OCI-LY3 (cell line): Measurements from ENCODE around the gene HPCAL1.

Experiments
- EZH2phosphoT487 ChIP-seq: fragments of 200-600 bp; shearing (Covaris generic); IDR thresholded peaks from 2 replicates; pipeline ENCODE4 v1.6.1; 2018; ENCODE audit warnings: antibody characterized with exemption, mixed run types, low read depth
- TF ChIP-seq, protein P1 (sequence below): fragments of 200-600, 300-600 bp; sonication (generic); IDR thresholded peaks from 2 replicates; pipeline ENCODE4 v1.5.1; 2014; ENCODE audit warnings: antibody characterized with exemption, low read length, low read depth

DNA sequence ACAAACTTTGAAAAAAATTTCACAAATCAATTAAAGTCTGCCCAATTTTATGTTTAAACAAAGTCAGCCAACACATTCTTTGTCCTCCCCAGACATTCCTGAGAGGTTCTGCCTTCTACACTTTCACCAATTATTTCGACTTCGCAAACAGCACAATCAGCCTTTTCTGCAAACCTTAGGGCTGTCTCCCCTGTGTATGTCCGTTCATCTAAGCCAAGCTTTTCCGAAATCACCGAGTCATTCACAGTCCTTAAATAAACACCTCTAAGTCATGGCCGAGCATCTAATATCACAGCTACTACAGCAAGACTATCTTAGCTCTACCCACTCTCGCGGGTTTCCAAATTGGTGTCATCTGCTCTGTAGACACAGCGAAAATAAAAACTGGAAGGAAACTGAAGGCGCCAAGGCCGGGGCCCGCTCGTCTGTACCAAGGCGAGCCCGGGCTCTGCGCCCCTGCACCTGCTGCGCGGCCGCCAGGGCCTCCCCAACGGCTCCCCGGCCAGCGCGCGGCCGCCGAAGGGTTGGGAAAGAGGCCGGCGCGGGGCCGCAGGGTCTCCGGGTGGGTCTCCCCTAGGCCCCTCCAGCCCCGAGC is 144.7 kb downstream of the HPCAL1 start:
- TF ChIP-seq, protein P1, sequence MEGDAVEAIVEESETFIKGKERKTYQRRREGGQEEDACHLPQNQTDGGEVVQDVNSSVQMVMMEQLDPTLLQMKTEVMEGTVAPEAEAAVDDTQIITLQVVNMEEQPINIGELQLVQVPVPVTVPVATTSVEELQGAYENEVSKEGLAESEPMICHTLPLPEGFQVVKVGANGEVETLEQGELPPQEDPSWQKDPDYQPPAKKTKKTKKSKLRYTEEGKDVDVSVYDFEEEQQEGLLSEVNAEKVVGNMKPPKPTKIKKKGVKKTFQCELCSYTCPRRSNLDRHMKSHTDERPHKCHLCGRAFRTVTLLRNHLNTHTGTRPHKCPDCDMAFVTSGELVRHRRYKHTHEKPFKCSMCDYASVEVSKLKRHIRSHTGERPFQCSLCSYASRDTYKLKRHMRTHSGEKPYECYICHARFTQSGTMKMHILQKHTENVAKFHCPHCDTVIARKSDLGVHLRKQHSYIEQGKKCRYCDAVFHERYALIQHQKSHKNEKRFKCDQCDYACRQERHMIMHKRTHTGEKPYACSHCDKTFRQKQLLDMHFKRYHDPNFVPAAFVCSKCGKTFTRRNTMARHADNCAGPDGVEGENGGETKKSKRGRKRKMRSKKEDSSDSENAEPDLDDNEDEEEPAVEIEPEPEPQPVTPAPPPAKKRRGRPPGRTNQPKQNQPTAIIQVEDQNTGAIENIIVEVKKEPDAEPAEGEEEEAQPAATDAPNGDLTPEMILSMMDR, result no peak
- no peak for TF ChIP-seq EZH2phosphoT487
